ENCODE measurements around the gene ATP6V0A1.

GRCh38 chr17:42537826-42538451, 79.3 kb downstream of the ATP6V0A1 start:
- TF ChIP-seq CTCF (IDR thresholded peaks at IDR 0.05): no peak
- no peak for TF ChIP-seq POLR2A (IDR thresholded peaks at IDR 0.05)
